Body of pancreas (tissue), 4 donors: ENCODE results near the gene CACNA2D4.

ENCODE experiments used
- CTCF ChIP-seq, 7 experiments: fragments of 450-650 bp in 4 of 7; fragments of 200-600 bp in 3 of 7; sonication (generic) in 3 of 7; IDR thresholded peaks; one replicate each; pipeline ENCODE4 v1.5.1; 2016 to 2019; ENCODE audit warnings: antibody characterized with exemption in 7 of 7
- POLR2A ChIP-seq, 3 donors: fragments of 450-650 bp; IDR thresholded peaks; one replicate each; pipeline ENCODE4 v1.6.1; 2016; ENCODE audit warnings: antibody characterized with exemption in 3 of 3, mild to moderate bottlenecking in 2 of 3

- TF ChIP-seq POLR2A (IDR thresholded peaks at IDR 0.05) (no peak), CTCF (IDR thresholded peaks at IDR 0.05) (no peak)
These were observed 42.8 kb downstream of the CACNA2D4 start for GRCh38 chr12:1875608-1876007.
